Smooth muscle cell (in vitro differentiated cells): ENCODE data around the gene MRPL9. TPM values are rescaled to one million over a fixed set of nuclear protein-coding genes. Genes with fewer than 3 reads are reported as not detected.
"Not testable (repeated sequence)": the region's sequence is repeated elsewhere in the genome, so short reads cannot be mapped to it uniquely, and the experiment has no call there.

Experiments
- DNase-seq: peaks from one replicate; lab custom pipeline; 2025; ENCODE audit not compliant: unreplicated experiment; lab: John Stamatoyannopoulos, UW
- H2AFZ ChIP-seq: fragments of 200-600 bp; sonication (generic); 2 replicates; pipeline ENCODE4 v1.6.0; 2016; ENCODE audit warnings: antibody characterized with exemption, low read depth, mild to moderate bottlenecking
- H3F3A ChIP-seq: fragments of 200-600 bp; sonication (generic); 2 replicates; pipeline ENCODE4 v1.6.0; 2017; ENCODE audit warnings: antibody characterized with exemption, low read depth
- H3K27ac ChIP-seq: fragments of 200-600 bp; sonication (generic); 2 replicates; pipeline ENCODE4 v1.5.1; 2016; ENCODE audit warnings: low read depth, mild to moderate bottlenecking
- H3K27me3 ChIP-seq: fragments of 200-600 bp; sonication (generic); 2 replicates; pipeline ENCODE4 v1.6.1; 2016; ENCODE audit warnings: low read depth, mild to moderate bottlenecking
- H3K36me3 ChIP-seq: fragments of 200-600 bp; sonication (generic); 2 replicates; pipeline ENCODE4 v1.5.1; 2016; ENCODE audit warnings: low read depth
- H3K4me1 ChIP-seq: fragments of 200-600 bp; sonication (generic); 2 replicates; pipeline ENCODE4 v1.5.1; 2016; ENCODE audit warnings: low read depth
- H3K4me2 ChIP-seq: fragments of 200-600 bp; sonication (generic); 2 replicates; pipeline ENCODE4 v1.6.0; 2016; ENCODE audit warnings: mild to moderate bottlenecking
- H3K4me3 ChIP-seq: fragments of 200-600 bp; sonication (generic); 2 replicates; pipeline ENCODE4 v1.5.1; 2016; ENCODE audit warnings: mild to moderate bottlenecking
- H3K79me2 ChIP-seq: fragments of 200-600 bp; sonication (generic); 2 replicates; pipeline ENCODE4 v1.6.0; 2016; ENCODE audit warnings: low read depth, mild to moderate bottlenecking
- H3K9ac ChIP-seq: fragments of 200-600 bp; sonication (generic); 2 replicates; pipeline ENCODE4 v1.6.0; 2016; ENCODE audit warnings: low read depth
- H3K9me3 ChIP-seq: fragments of 200-600 bp; sonication (generic); replicated peaks from 2 replicates; pipeline ENCODE4 v1.5.1; 2016; ENCODE audit warnings: low read depth
- H4K20me1 ChIP-seq: fragments of 200-600 bp; sonication (generic); 2 replicates; pipeline ENCODE4 v1.6.0; 2016; ENCODE audit warnings: low read depth
- WGBS: methylation state at CpG from one replicate; pipeline ENCODE4 v1.1.7; 2016; ENCODE audit warnings: low lambda C conversion rate; 5-methylcytosine and 5-hydroxymethylcytosine counted together
- polyA plus RNA-seq: library from polyadenylated mRNA; unstranded; fragments of >200 nt; fragmentation: Nextera tagmentation; extraction: Ambion mirVana; gene quantifications from 2 replicates; pipeline ENCODE4 v1.2.1, GENCODE V29; 2016
- total RNA-seq: library from RNA; depleted of rRNA; stranded (reverse); fragments of >200 nt; gene quantifications from 2 replicates; pipeline ENCODE4 v1.2.3, GENCODE V29; 2014
- TF ChIP-seq, protein P1 (sequence below): fragments of 200-600 bp; sonication (generic); IDR thresholded peaks from 2 replicates; pipeline ENCODE4 v1.5.1; 2017; ENCODE audit warnings: borderline replicate concordance, mild to moderate bottlenecking, antibody characterized with exemption; ENCODE audit not compliant: insufficient read depth, poor library complexity, severe bottlenecking

MRPL9 gene
- total and polyA plus RNA-seq, 2 experiments from 2014 or later = 109 to 151 TPM

DNA sequence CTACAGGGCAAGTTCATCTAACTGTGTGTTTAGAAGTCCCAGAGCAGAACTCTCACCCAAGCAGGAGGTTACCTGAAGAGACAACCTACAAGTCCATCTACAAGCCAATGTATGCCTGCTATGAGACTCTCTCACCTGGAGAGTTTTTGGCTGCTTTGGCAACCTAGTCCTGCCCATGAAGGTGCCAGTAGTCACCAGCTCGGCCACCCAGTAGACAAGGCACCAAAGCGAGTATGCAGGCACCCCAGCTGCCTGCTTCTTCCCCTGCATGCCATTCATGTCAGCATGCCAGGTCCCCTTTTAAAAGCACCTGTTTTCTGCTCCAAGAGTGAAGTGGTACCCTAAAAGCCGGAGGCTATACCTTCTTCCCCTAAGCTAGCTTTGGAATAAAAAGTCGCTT is 21.8 kb downstream of the MRPL9 start:
- whole genome bisulfite sequencing = 89% methylated on average over 4 of the region's 4 CpGs
- H3K36me3 ChIP-seq = no peaks in the 10 kb centered on the region

DNA sequence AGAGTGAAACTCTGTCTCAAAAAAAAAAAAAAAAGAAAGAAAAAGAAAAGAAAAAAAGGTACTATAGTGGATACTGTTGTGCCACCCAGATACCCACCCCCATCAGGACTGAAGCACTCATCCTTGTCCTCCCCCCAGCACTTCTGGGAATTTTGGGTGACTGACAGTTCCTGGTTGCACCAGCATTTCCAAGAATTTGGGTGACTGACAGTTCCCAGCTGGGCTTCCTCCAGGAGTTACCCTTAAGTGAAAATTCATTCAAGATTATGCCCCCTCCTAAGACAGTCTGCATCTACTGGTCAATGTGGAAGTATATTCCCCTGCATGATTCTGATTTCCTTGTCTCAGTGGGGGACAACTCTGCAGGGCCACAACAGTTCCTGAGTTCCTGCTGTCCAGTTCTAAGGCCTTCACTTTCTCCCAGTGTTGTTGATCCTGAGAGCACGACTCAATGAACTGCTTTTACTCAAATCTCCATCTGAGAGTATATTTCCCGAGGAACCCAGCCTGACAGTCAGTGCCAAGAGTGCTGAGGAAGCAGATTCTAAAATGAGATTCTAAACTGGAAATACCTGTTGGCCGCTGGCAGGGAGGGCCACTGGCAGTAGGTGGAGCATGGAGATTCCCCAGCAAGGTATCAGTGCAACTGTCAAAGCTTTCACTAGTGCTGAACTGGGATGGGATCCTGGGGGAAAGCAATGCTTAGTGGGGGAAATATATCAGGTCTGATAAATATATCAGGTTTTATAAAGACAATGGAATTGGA is 23.5 kb downstream of the MRPL9 start:
- TF ChIP-seq, protein P1, sequence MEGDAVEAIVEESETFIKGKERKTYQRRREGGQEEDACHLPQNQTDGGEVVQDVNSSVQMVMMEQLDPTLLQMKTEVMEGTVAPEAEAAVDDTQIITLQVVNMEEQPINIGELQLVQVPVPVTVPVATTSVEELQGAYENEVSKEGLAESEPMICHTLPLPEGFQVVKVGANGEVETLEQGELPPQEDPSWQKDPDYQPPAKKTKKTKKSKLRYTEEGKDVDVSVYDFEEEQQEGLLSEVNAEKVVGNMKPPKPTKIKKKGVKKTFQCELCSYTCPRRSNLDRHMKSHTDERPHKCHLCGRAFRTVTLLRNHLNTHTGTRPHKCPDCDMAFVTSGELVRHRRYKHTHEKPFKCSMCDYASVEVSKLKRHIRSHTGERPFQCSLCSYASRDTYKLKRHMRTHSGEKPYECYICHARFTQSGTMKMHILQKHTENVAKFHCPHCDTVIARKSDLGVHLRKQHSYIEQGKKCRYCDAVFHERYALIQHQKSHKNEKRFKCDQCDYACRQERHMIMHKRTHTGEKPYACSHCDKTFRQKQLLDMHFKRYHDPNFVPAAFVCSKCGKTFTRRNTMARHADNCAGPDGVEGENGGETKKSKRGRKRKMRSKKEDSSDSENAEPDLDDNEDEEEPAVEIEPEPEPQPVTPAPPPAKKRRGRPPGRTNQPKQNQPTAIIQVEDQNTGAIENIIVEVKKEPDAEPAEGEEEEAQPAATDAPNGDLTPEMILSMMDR = no peak
- H3K27me3 ChIP-seq = peaks cover 18% of the 10 kb centered on the region
- no peak overlapping the region for H3K4me2 ChIP-seq
- no peaks in the 10 kb centered on the region for H3K36me3 ChIP-seq
- no peaks in the 10 kb centered on the region for H4K20me1 ChIP-seq
- no peak overlapping the region for H3K9ac ChIP-seq
- no peaks in the 10 kb centered on the region for H3K9me3 ChIP-seq
- no peak overlapping the region for H3K27ac ChIP-seq
- no peaks in the 10 kb centered on the region for H3K79me2 ChIP-seq
- no peak overlapping the region for H3K4me3 ChIP-seq
- no peak overlapping the region for H2AFZ ChIP-seq
- DNase-seq = no peak
- H3F3A ChIP-seq = no peaks in the 10 kb centered on the region
- WGBS = 52% methylated on average over 3 of the region's 3 CpGs
- H3K4me1 ChIP-seq = no peaks in the 10 kb centered on the region

More for the DNA sequence above, 21.8 kb downstream of the MRPL9 start:
- no peak overlapping the region for H3K27ac ChIP-seq
- no peak overlapping the region for H3K9ac ChIP-seq
- no peaks in the 10 kb centered on the region for H3K4me1 ChIP-seq
- no peak overlapping the region for H2AFZ ChIP-seq
- H3K4me3 ChIP-seq = no peak overlapping the region
- H3K4me2 ChIP-seq = no peak overlapping the region
- TF ChIP-seq, protein P1 = no peak
- no peaks in the 10 kb centered on the region for H4K20me1 ChIP-seq
- no peaks in the 10 kb centered on the region for H3K9me3 ChIP-seq
- H3K79me2 ChIP-seq = no peaks in the 10 kb centered on the region
- DNase-seq = no peak
- no peaks in the 10 kb centered on the region for H3F3A ChIP-seq
- H3K27me3 ChIP-seq = peaks cover 33% of the 10 kb centered on the region

- Histone ChIP-seq H3F3A (no peaks in the 10 kb centered on the region), H2AFZ (no peak overlapping the region), H4K20me1 (no peaks in the 10 kb centered on the region), H3K27me3 (no peaks in the 10 kb centered on the region), H3K27ac (no peak overlapping the region), H3K79me2 (no peaks in the 10 kb centered on the region), H3K9me3 (no peaks in the 10 kb centered on the region), H3K4me1 (no peaks in the 10 kb centered on the region), H3K9ac (no peak overlapping the region), H3K36me3 (no peaks in the 10 kb centered on the region), H3K4me2 (no peak overlapping the region), H3K4me3 (no peak overlapping the region)
- TF ChIP-seq, protein P1 = no peak
- DNase-seq = no peak
These were observed 25.8 kb downstream of the MRPL9 start for GRCh38 chr1:151737479-151737878.

- Histone ChIP-seq H3K4me2 (no peak overlapping the region), H3K79me2 (no peaks in the 10 kb centered on the region), H3K4me1 (no peaks in the 10 kb centered on the region), H3K27me3 (no peaks in the 10 kb centered on the region), H3F3A (no peaks in the 10 kb centered on the region), H3K27ac (no peak overlapping the region), H3K4me3 (no peak overlapping the region), H4K20me1 (no peaks in the 10 kb centered on the region), H3K9ac (no peak overlapping the region), H2AFZ (no peak overlapping the region), H3K36me3 (no peaks in the 10 kb centered on the region), H3K9me3 (no peaks in the 10 kb centered on the region)
- DNase-seq = no peak
- TF ChIP-seq, protein P1 = no peak
- WGBS = 77% methylated on average over 2 of the region's 2 CpGs
These were observed 26.3 kb downstream of the MRPL9 start for GRCh38 chr1:151737026-151737425.

DNA sequence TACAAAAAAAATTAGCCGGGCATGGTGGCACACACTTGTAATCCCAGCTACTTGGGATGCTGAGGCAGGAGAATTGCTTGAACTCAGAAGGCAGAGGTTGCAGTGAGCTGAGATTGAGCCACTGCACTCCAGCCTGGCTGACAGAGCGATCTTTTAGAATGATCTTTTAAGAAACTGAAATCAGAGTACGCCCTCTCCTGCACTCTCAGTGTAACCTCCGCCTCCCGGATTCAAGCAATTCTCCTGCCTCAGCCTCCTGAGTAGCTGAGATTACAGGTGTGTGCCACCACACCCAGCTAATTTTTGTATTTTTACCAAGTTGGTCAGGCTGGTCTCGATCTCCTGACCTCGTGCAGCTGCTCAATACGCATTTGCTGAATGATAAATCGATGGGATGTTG is 29.3 kb downstream of the MRPL9 start:
- not testable (repeated sequence) for H3K36me3 ChIP-seq

More for the DNA sequence above, 29.3 kb downstream of the MRPL9 start:
- not testable (repeated sequence) for DNase-seq, H3K79me2 ChIP-seq, H2AFZ ChIP-seq, H3K9me3 ChIP-seq, H3K4me3 ChIP-seq, H3F3A ChIP-seq, H3K27me3 ChIP-seq, H3K9ac ChIP-seq, H3K4me2 ChIP-seq, H3K27ac ChIP-seq, H3K4me1 ChIP-seq, H4K20me1 ChIP-seq
- WGBS = 93% methylated on average over 9 of the region's 9 CpGs
